ENCODE results near the gene SYNM.
"Not testable (repeated sequence)": the region's sequence is repeated elsewhere in the genome, so short reads cannot be mapped to it uniquely, and the experiment has no call there.

Gene SYNM

GRCh38 chr15:99070208-99070607, 34.7 kb upstream of the SYNM start:
- Histone ChIP-seq H3K4me1 (ENCODE audit: control insufficient read depth in 1 of 2, insufficient read depth in 2 of 2, low read length in 2 of 2) (no peaks in the 10 kb centered on the region), H3K36me3 (ENCODE audit: control insufficient read depth in 1 of 2, insufficient read depth in 2 of 2, low read length in 2 of 2) (no peaks in the 10 kb centered on the region), H3K27me3 (ENCODE audit: low read depth, low read length) (no peaks in the 10 kb centered on the region), H3K27ac (ENCODE audit: low read length) (no peak overlapping the region), H3K4me3 (ENCODE audit: low read depth in 1 of 2, low read length in 2 of 2) (no peak overlapping the region), H3K9me3 (ENCODE audit: control insufficient read depth in 1 of 2, low read length in 2 of 2) (no peaks in the 10 kb centered on the region)

GRCh38 chr15:99071091-99071680, 33.7 kb upstream of the SYNM start:
- no peak overlapping the region for H3K4me3 ChIP-seq (ENCODE audit: low read depth in 1 of 2, low read length in 2 of 2)
- H3K4me1 ChIP-seq (ENCODE audit: control insufficient read depth in 1 of 2, insufficient read depth in 2 of 2, low read length in 2 of 2) = no peaks in the 10 kb centered on the region
- H3K27me3 ChIP-seq (ENCODE audit: low read depth, low read length) = no peaks in the 10 kb centered on the region
- no peak overlapping the region for H3K27ac ChIP-seq (ENCODE audit: low read length)
- no peaks in the 10 kb centered on the region for H3K36me3 ChIP-seq (ENCODE audit: control insufficient read depth in 1 of 2, insufficient read depth in 2 of 2, low read length in 2 of 2)
- H3K9me3 ChIP-seq (ENCODE audit: control insufficient read depth in 1 of 2, low read length in 2 of 2) = no peaks in the 10 kb centered on the region

- Histone ChIP-seq H3K9me3 (ENCODE audit: control insufficient read depth in 1 of 2, low read length in 2 of 2) (no peaks in the 10 kb centered on the region), H3K27ac (ENCODE audit: low read length) (no peak overlapping the region), H3K4me3 (ENCODE audit: low read depth in 1 of 2, low read length in 2 of 2) (no peak overlapping the region), H3K36me3 (ENCODE audit: control insufficient read depth in 1 of 2, insufficient read depth in 2 of 2, low read length in 2 of 2) (no peaks in the 10 kb centered on the region), H3K4me1 (ENCODE audit: control insufficient read depth in 1 of 2, insufficient read depth in 2 of 2, low read length in 2 of 2) (no peaks in the 10 kb centered on the region), H3K27me3 (ENCODE audit: low read depth, low read length) (no peaks in the 10 kb centered on the region)
Observed at GRCh38 chr15:99073008-99073717, 31.7 kb upstream of the SYNM start.

GRCh38 chr15:99074446-99074845, 30.4 kb upstream of the SYNM start:
- H3K36me3 ChIP-seq (ENCODE audit: control insufficient read depth in 1 of 2, insufficient read depth in 2 of 2, low read length in 2 of 2) = no peaks in the 10 kb centered on the region
- H3K27me3 ChIP-seq (ENCODE audit: low read depth, low read length) = no peaks in the 10 kb centered on the region
- no peak overlapping the region for H3K4me3 ChIP-seq (ENCODE audit: low read depth in 1 of 2, low read length in 2 of 2)
- no peak overlapping the region for H3K27ac ChIP-seq (ENCODE audit: low read length)
- no peaks in the 10 kb centered on the region for H3K9me3 ChIP-seq (ENCODE audit: control insufficient read depth in 1 of 2, low read length in 2 of 2)
- H3K4me1 ChIP-seq (ENCODE audit: control insufficient read depth in 1 of 2, insufficient read depth in 2 of 2, low read length in 2 of 2) = no peaks in the 10 kb centered on the region

GRCh38 chr15:99075059-99075652, 29.7 kb upstream of the SYNM start:
- H3K4me3 ChIP-seq (ENCODE audit: low read depth in 1 of 2, low read length in 2 of 2); H3K27ac ChIP-seq (ENCODE audit: low read length); H3K27me3 ChIP-seq (ENCODE audit: low read depth, low read length); H3K9me3 ChIP-seq (ENCODE audit: control insufficient read depth in 1 of 2, low read length in 2 of 2); H3K36me3 ChIP-seq (ENCODE audit: control insufficient read depth in 1 of 2, insufficient read depth in 2 of 2, low read length in 2 of 2); H3K4me1 ChIP-seq (ENCODE audit: control insufficient read depth in 1 of 2, insufficient read depth in 2 of 2, low read length in 2 of 2): not testable (repeated sequence)

GRCh38 chr15:99076109-99076508, 28.8 kb upstream of the SYNM start:
- H3K9me3 ChIP-seq (ENCODE audit: control insufficient read depth in 1 of 2, low read length in 2 of 2) = no peaks in the 10 kb centered on the region

GRCh38 chr15:99076555-99077308, 28.1 kb upstream of the SYNM start:
- Histone ChIP-seq H3K27me3 (ENCODE audit: low read depth, low read length) (no peaks in the 10 kb centered on the region), H3K9me3 (ENCODE audit: control insufficient read depth in 1 of 2, low read length in 2 of 2) (no peaks in the 10 kb centered on the region), H3K4me1 (ENCODE audit: control insufficient read depth in 1 of 2, insufficient read depth in 2 of 2, low read length in 2 of 2) (no peaks in the 10 kb centered on the region), H3K27ac (ENCODE audit: low read length) (peak overlapping the region; percentile 59), H3K4me3 (ENCODE audit: low read depth in 1 of 2, low read length in 2 of 2) (peak overlapping the region; percentile 59 to 85), H3K36me3 (ENCODE audit: control insufficient read depth in 1 of 2, insufficient read depth in 2 of 2, low read length in 2 of 2) (no peaks in the 10 kb centered on the region)

More at GRCh38 chr15:99076109-99076508, 28.8 kb upstream of the SYNM start:
- no peaks in the 10 kb centered on the region for H3K27me3 ChIP-seq (ENCODE audit: low read depth, low read length)
- no peaks in the 10 kb centered on the region for H3K36me3 ChIP-seq (ENCODE audit: control insufficient read depth in 1 of 2, insufficient read depth in 2 of 2, low read length in 2 of 2)
- H3K4me3 ChIP-seq (ENCODE audit: low read depth in 1 of 2, low read length in 2 of 2) = peak overlapping the region; percentile 59 to 85
- no peaks in the 10 kb centered on the region for H3K4me1 ChIP-seq (ENCODE audit: control insufficient read depth in 1 of 2, insufficient read depth in 2 of 2, low read length in 2 of 2)
- peak overlapping the region; percentile 59 for H3K27ac ChIP-seq (ENCODE audit: low read length)

- peaks cover 0 to 2% of the 10 kb centered on the region in 2 donors for H3K9me3 ChIP-seq (ENCODE audit: control insufficient read depth in 1 of 2, low read length in 2 of 2)
- no peaks in the 10 kb centered on the region for H3K27me3 ChIP-seq (ENCODE audit: low read depth, low read length)
- no peaks in the 10 kb centered on the region for H3K4me1 ChIP-seq (ENCODE audit: control insufficient read depth in 1 of 2, insufficient read depth in 2 of 2, low read length in 2 of 2)
- H3K27ac ChIP-seq (ENCODE audit: low read length) = no peak overlapping the region
- no peaks in the 10 kb centered on the region for H3K36me3 ChIP-seq (ENCODE audit: control insufficient read depth in 1 of 2, insufficient read depth in 2 of 2, low read length in 2 of 2)
- no peak overlapping the region for H3K4me3 ChIP-seq (ENCODE audit: low read depth in 1 of 2, low read length in 2 of 2)
Observed at GRCh38 chr15:99082798-99083197, 22.1 kb upstream of the SYNM start.

- Histone ChIP-seq H3K4me3 (ENCODE audit: low read depth in 1 of 2, low read length in 2 of 2) (no peak overlapping the region), H3K27me3 (ENCODE audit: low read depth, low read length) (no peaks in the 10 kb centered on the region), H3K27ac (ENCODE audit: low read length) (no peak overlapping the region), H3K36me3 (ENCODE audit: control insufficient read depth in 1 of 2, insufficient read depth in 2 of 2, low read length in 2 of 2) (no peaks in the 10 kb centered on the region), H3K4me1 (ENCODE audit: control insufficient read depth in 1 of 2, insufficient read depth in 2 of 2, low read length in 2 of 2) (no peaks in the 10 kb centered on the region), H3K9me3 (ENCODE audit: control insufficient read depth in 1 of 2, low read length in 2 of 2) (peaks cover 0 to 2% of the 10 kb centered on the region in 2 donors)
Observed at GRCh38 chr15:99084965-99085364, 19.9 kb upstream of the SYNM start.

GRCh38 chr15:99085413-99086326, 19.2 kb upstream of the SYNM start:
- Histone ChIP-seq H3K4me1 (ENCODE audit: control insufficient read depth in 1 of 2, insufficient read depth in 2 of 2, low read length in 2 of 2) (no peaks in the 10 kb centered on the region), H3K36me3 (ENCODE audit: control insufficient read depth in 1 of 2, insufficient read depth in 2 of 2, low read length in 2 of 2) (no peaks in the 10 kb centered on the region), H3K4me3 (ENCODE audit: low read depth in 1 of 2, low read length in 2 of 2) (no peak overlapping the region), H3K9me3 (ENCODE audit: control insufficient read depth in 1 of 2, low read length in 2 of 2) (peaks cover 0 to 2% of the 10 kb centered on the region in 2 donors), H3K27ac (ENCODE audit: low read length) (no peak overlapping the region), H3K27me3 (ENCODE audit: low read depth, low read length) (no peaks in the 10 kb centered on the region)
